ENCODE results near the gene GMPPA.

GRCh38 chr2:219555956-219556355 is 57.3 kb downstream of the GMPPA start:
- no peak for TF ChIP-seq SP1 (IDR thresholded peaks at IDR 0.05)
- TF ChIP-seq CTCF (IDR thresholded peaks at IDR 0.05; ENCODE audit: low read depth, low read length, missing input control) = no peak
- no peak for TF ChIP-seq JUND (IDR thresholded peaks at IDR 0.05)
- no peak for TF ChIP-seq EGR1 (IDR thresholded peaks at IDR 0.05; ENCODE audit: low read depth in 2 of 2)
- no peak for TF ChIP-seq RXRA (IDR thresholded peaks at IDR 0.05)
- TF ChIP-seq ATF3 (IDR thresholded peaks at IDR 0.05) = no peak
- TF ChIP-seq GABPA (IDR thresholded peaks at IDR 0.05 in 1 of 2, conservative IDR thresholded peaks at IDR 0.05 in 1 of 2) = no peak
- TF ChIP-seq HNF4A (conservative IDR thresholded peaks at IDR 0.05) = no peak
- no peak for TF ChIP-seq TAF1 (conservative IDR thresholded peaks at IDR 0.05)

Measured in liver (tissue), 3 donors.